WTC11 (cell line): Measurements from ENCODE around the gene SUCLG1. TPM values are rescaled to one million over a fixed set of nuclear protein-coding genes. Genes with fewer than 3 reads are reported as not detected.

Experiments used
- ATAC-seq: fragments of 200-7000 bp; cut with Tn5 transposase; 2 replicates; pipeline ENCODE4 v1.10.0; 2021; ENCODE audit warnings: mild to moderate bottlenecking, moderate library complexity
- CTCF ChIA-PET: fragments of 300-600 bp; sonication (Branson Sonifier 250); formaldehyde crosslinking; loops from one replicate; lab custom pipeline; 2021; ENCODE audit warnings: antibody characterized with exemption; lab: Charles Lee
- POLR2A ChIA-PET: fragments of 350-600 bp; sonication (Branson Sonifier 250); formaldehyde crosslinking; loops from one replicate; lab custom pipeline; 2021; ENCODE audit warnings: antibody characterized with exemption; lab: Charles Lee
- DNase-seq: peaks from one replicate; pipeline ENCODE4 v3.0.0; 2021; ENCODE audit warnings: low spot score
- H3K27ac Mint-ChIP-seq: 2 replicates; pipeline ENCODE4 v1.8.0; 2021; ENCODE audit warnings: mixed read lengths
- H3K27me3 Mint-ChIP-seq: 2 replicates; pipeline ENCODE4 v1.8.0; 2021; ENCODE audit warnings: low read depth, mild to moderate bottlenecking, moderate library complexity, mixed read lengths
- H3K36me3 Mint-ChIP-seq: 2 replicates; pipeline ENCODE4 v1.8.0; 2021; ENCODE audit warnings: mixed read lengths
- H3K4me1 Mint-ChIP-seq: 2 replicates; pipeline ENCODE4 v1.8.0; 2022; ENCODE audit warnings: mixed read lengths
- H3K4me3 Mint-ChIP-seq: 2 replicates; pipeline ENCODE4 v1.8.0; 2021; ENCODE audit warnings: mild to moderate bottlenecking, moderate library complexity, mixed read lengths
- H3K9me3 Mint-ChIP-seq: 2 replicates; pipeline ENCODE4 v1.8.0; 2021; ENCODE audit warnings: mixed read lengths
- CREM ChIP-seq: sonication (generic); formaldehyde crosslinking; IDR thresholded peaks from 2 replicates; pipeline ENCODE4 v1.8.1; 2022; ENCODE audit warnings: mild to moderate bottlenecking, missing genetic modification reagents, moderate library complexity
- ESRRA ChIP-seq: sonication (generic); formaldehyde crosslinking; IDR thresholded peaks from 2 replicates; pipeline ENCODE4 v1.8.1; 2022; ENCODE audit warnings: mild to moderate bottlenecking, missing genetic modification reagents, borderline replicate concordance
- GABPB1 ChIP-seq: sonication (generic); formaldehyde crosslinking; IDR thresholded peaks from 2 replicates; pipeline ENCODE4 v1.8.1; 2023; ENCODE audit warnings: mild to moderate bottlenecking, missing genetic modification reagents
- NFE2L1 ChIP-seq: sonication (generic); formaldehyde crosslinking; IDR thresholded peaks from 2 replicates; pipeline ENCODE4 v1.8.1; 2023; ENCODE audit warnings: missing genetic modification reagents
- ZNF121 ChIP-seq: sonication (generic); formaldehyde crosslinking; IDR thresholded peaks from 2 replicates; pipeline ENCODE4 v1.8.0; 2023; ENCODE audit warnings: missing genetic modification reagents
- ZNF232 ChIP-seq: sonication (generic); formaldehyde crosslinking; IDR thresholded peaks from 2 replicates; pipeline ENCODE4 v1.8.0; 2022; ENCODE audit warnings: mild to moderate bottlenecking, missing genetic modification reagents
- ZNF416 ChIP-seq: fragments of 250-450 bp; sonication (Bioruptor Pico); IDR thresholded peaks from 2 replicates; pipeline ENCODE4 v1.9.0; 2021; ENCODE audit warnings: mild to moderate bottlenecking, inconsistent platforms
- total RNA-seq: library from RNA; stranded (reverse); gene quantifications from 3 replicates; pipeline ENCODE4 v1.2.3, GENCODE V29; 2021
- TF ChIP-seq, protein P1 (sequence below): fragments of 250-450 bp; sonication (Bioruptor Pico); IDR thresholded peaks from 2 replicates; pipeline ENCODE4 v1.9.0; 2021; ENCODE audit warnings: moderate library complexity, mild to moderate bottlenecking, inconsistent platforms, borderline replicate concordance
- TF ChIP-seq, protein P2 (sequence below): sonication (generic); formaldehyde crosslinking; IDR thresholded peaks from 2 replicates; pipeline ENCODE4 v1.8.1; 2022; ENCODE audit warnings: mild to moderate bottlenecking, missing genetic modification reagents, moderate library complexity, borderline replicate concordance
- TF ChIP-seq, protein P3 (sequence below): sonication (generic); formaldehyde crosslinking; IDR thresholded peaks from 2 replicates; pipeline ENCODE4 v1.8.1; 2023; ENCODE audit warnings: mild to moderate bottlenecking, missing genetic modification reagents
- TF ChIP-seq, protein P4 (sequence below): sonication (generic); formaldehyde crosslinking; IDR thresholded peaks from 2 replicates; pipeline ENCODE4 v1.8.1; 2023; ENCODE audit warnings: mild to moderate bottlenecking, missing genetic modification reagents, borderline replicate concordance
- TF ChIP-seq, protein P5 (sequence below): sonication (generic); formaldehyde crosslinking; conservative IDR thresholded peaks from 2 replicates; pipeline ENCODE4 v1.8.1; 2022; ENCODE audit warnings: mild to moderate bottlenecking, missing genetic modification reagents

Gene SUCLG1
- total RNA-seq, 1 experiment from 2014 or later, result 52.4 TPM

DNA sequence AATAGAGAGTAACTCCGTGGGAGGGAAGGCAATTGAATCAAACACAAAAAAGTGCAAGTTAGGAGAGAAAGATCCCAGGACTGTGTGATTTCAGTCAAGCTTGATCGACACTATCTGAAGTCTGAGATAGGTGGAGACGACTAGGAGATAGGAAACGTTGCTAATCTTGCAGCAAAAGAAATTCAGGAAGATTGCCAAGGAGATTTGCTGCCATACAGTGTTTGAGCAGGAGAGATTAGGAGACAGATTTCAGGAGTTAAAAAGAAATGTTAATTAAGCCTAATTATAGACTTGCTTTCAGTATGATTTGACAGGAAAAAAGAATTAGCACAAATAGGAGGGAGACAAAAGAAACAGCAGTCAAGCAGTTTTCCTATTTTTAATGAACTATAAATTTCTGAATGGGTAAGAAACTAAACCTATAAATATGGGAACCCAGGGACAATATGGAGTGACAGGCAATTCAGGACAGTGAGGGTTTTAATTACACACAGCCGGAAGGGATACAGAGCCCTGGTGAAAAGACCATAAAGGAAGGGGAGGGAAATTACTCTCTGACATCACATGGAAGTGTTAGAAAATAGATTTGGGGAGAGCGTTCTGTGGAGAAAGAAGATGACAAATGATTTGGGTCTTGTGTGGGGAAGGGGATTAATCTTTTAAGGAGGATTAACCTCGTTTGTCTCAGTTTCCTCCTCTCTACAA lies 72.6 kb downstream of the SUCLG1 start:
- POLR2A ChIA-PET, result no interaction called here
- Mint-ChIP-seq H3K36me3 (no peaks in the 10 kb centered on the region), H3K4me3 (no peak overlapping the region), H3K9me3 (peaks cover 22% of the 10 kb centered on the region), H3K27me3 (no peaks in the 10 kb centered on the region), H3K4me1 (peaks cover 14% of the 10 kb centered on the region), H3K27ac (no peak overlapping the region)
- ATAC-seq, result no peak
- CTCF ChIA-PET, result no interaction called here
- no peak for TF ChIP-seq ZNF232 (CRISPR knock-in tag)
- TF ChIP-seq, protein P1, sequence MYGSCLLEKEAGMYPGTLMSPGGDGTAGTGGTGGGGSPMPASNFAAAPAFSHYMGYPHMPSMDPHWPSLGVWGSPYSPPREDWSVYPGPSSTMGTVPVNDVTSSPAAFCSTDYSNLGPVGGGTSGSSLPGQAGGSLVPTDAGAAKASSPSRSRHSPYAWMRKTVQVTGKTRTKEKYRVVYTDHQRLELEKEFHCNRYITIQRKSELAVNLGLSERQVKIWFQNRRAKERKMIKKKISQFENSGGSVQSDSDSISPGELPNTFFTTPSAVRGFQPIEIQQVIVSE (CRISPR knock-in tag), result no peak
- no peak for DNase-seq

DNA sequence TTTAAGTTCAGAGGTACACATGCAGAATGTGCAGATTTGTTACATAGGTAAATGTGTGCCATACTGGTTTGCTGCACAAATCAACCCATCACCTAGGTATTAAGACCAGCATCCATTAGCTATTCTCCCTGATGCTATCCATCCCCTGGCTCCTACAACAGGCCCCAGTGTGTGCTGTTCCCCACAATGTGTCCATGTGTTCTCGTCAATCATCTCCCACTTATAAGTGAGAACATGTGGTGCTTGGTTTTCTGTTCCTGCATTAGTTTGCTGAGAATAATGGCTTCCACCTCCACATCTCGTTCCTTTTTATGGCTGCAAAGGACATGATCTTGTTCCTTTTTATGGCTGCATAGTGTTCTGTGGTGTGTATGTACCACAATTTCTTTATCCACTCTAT lies 75.8 kb downstream of the SUCLG1 start:
- ATAC-seq (no peak), DNase-seq (no peak)
- no peak overlapping the region; the same call in 1 of the 2 replicates for H3K27ac Mint-ChIP-seq
- H3K36me3 Mint-ChIP-seq, result no peaks in the 10 kb centered on the region
- peaks cover 10% of the 10 kb centered on the region; the same call in 1 of the 2 replicates for H3K9me3 Mint-ChIP-seq
- no peaks in the 10 kb centered on the region for H3K27me3 Mint-ChIP-seq
- ChIA-PET POLR2A (no interaction called here), CTCF (no interaction called here)
- no peak overlapping the region for H3K4me3 Mint-ChIP-seq
- TF ChIP-seq GABPB1 (no peak), ZNF416 (CRISPR knock-in tag) (no peak), CREM (CRISPR knock-in tag) (no peak), NFE2L1 (CRISPR knock-in tag) (no peak), ESRRA (CRISPR knock-in tag) (no peak), ZNF121 (CRISPR knock-in tag) (no peak)
- TF ChIP-seq, protein P2, sequence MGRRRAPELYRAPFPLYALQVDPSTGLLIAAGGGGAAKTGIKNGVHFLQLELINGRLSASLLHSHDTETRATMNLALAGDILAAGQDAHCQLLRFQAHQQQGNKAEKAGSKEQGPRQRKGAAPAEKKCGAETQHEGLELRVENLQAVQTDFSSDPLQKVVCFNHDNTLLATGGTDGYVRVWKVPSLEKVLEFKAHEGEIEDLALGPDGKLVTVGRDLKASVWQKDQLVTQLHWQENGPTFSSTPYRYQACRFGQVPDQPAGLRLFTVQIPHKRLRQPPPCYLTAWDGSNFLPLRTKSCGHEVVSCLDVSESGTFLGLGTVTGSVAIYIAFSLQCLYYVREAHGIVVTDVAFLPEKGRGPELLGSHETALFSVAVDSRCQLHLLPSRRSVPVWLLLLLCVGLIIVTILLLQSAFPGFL (CRISPR knock-in tag), result no peak
- TF ChIP-seq, protein P3, sequence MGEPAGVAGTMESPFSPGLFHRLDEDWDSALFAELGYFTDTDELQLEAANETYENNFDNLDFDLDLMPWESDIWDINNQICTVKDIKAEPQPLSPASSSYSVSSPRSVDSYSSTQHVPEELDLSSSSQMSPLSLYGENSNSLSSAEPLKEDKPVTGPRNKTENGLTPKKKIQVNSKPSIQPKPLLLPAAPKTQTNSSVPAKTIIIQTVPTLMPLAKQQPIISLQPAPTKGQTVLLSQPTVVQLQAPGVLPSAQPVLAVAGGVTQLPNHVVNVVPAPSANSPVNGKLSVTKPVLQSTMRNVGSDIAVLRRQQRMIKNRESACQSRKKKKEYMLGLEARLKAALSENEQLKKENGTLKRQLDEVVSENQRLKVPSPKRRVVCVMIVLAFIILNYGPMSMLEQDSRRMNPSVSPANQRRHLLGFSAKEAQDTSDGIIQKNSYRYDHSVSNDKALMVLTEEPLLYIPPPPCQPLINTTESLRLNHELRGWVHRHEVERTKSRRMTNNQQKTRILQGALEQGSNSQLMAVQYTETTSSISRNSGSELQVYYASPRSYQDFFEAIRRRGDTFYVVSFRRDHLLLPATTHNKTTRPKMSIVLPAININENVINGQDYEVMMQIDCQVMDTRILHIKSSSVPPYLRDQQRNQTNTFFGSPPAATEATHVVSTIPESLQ (CRISPR knock-in tag), result no peak
- peaks cover 12% of the 10 kb centered on the region for H3K4me1 Mint-ChIP-seq

DNA sequence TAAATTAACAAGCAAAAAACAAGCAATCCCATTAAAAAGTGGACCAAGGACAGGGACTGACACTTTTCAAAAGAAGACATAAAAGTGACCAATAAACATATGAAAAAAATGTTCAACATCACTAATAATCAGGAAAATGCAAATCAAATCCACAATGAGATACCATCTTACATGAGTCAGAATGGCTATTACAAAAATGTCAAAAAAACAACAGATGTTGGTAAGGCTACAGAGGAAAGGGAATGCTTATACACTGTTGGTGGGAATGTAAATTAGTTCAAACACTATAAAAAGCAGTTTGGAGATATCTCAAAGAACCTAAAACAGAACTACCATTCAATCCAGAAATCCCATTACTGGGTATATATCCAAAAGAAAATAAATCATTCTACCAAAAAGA lies 78.2 kb downstream of the SUCLG1 start:
- TF ChIP-seq, protein P4, sequence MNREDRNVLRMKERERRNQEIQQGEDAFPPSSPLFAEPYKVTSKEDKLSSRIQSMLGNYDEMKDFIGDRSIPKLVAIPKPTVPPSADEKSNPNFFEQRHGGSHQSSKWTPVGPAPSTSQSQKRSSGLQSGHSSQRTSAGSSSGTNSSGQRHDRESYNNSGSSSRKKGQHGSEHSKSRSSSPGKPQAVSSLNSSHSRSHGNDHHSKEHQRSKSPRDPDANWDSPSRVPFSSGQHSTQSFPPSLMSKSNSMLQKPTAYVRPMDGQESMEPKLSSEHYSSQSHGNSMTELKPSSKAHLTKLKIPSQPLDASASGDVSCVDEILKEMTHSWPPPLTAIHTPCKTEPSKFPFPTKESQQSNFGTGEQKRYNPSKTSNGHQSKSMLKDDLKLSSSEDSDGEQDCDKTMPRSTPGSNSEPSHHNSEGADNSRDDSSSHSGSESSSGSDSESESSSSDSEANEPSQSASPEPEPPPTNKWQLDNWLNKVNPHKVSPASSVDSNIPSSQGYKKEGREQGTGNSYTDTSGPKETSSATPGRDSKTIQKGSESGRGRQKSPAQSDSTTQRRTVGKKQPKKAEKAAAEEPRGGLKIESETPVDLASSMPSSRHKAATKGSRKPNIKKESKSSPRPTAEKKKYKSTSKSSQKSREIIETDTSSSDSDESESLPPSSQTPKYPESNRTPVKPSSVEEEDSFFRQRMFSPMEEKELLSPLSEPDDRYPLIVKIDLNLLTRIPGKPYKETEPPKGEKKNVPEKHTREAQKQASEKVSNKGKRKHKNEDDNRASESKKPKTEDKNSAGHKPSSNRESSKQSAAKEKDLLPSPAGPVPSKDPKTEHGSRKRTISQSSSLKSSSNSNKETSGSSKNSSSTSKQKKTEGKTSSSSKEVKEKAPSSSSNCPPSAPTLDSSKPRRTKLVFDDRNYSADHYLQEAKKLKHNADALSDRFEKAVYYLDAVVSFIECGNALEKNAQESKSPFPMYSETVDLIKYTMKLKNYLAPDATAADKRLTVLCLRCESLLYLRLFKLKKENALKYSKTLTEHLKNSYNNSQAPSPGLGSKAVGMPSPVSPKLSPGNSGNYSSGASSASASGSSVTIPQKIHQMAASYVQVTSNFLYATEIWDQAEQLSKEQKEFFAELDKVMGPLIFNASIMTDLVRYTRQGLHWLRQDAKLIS (CRISPR knock-in tag), result no peak
- TF ChIP-seq, protein P5, sequence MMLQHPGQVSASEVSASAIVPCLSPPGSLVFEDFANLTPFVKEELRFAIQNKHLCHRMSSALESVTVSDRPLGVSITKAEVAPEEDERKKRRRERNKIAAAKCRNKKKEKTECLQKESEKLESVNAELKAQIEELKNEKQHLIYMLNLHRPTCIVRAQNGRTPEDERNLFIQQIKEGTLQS (CRISPR knock-in tag), result no peak
- DNase-seq (no peak), ATAC-seq (no peak)
- CTCF ChIA-PET, result no interaction called here
- POLR2A ChIA-PET, result no interaction called here
- Mint-ChIP-seq H3K36me3 (no peaks in the 10 kb centered on the region), H3K27me3 (no peaks in the 10 kb centered on the region), H3K4me3 (no peak overlapping the region), H3K9me3 (peaks cover 18% of the 10 kb centered on the region), H3K27ac (no peak overlapping the region), H3K4me1 (0 out of 2 replicates have a peak, but pooled peaks cover 4% of the 10 kb centered on the region)
